Right lobe of liver (tissue), 6 donors: ENCODE data around the gene C1QTNF7. TPM values are rescaled to one million over a fixed set of nuclear protein-coding genes. Genes with fewer than 3 reads are reported as not detected.

Source experiments
- ATAC-seq, 4 donors: fragments of 200-7000 bp; cut with Tn5 transposase; one replicate each; pipeline ENCODE4 v1.9.1; 2020; ENCODE audit warnings: mild to moderate bottlenecking in 4 of 4, moderate library complexity in 4 of 4
- DNase-seq, 3 donors: peaks; one replicate each; pipeline ENCODE4 v3.0.0-alpha.2; 2020
- H3K27ac ChIP-seq, 3 donors: fragments of 200-600 bp; one replicate each; pipeline ENCODE4 v1.8.0; 2022
- H3K27me3 ChIP-seq, 2 donors: fragments of 200-600 bp; one replicate each; pipeline ENCODE4 v1.8.0; 2022
- H3K36me3 ChIP-seq, 4 donors: fragments of 200-600 bp; sonication (generic) in 1 of 4; one replicate each; pipeline versions ENCODE4 v1.5.1 to v1.8.0; 2017 to 2022; ENCODE audit warnings: control low read depth in 1 of 4
- H3K4me1 ChIP-seq, 4 donors: fragments of 200-600 bp; sonication (generic) in 1 of 4; one replicate each; pipeline versions ENCODE4 v1.5.1 to v1.8.0; 2017 to 2022; ENCODE audit warnings: control low read depth in 1 of 4
- H3K4me3 ChIP-seq, 3 donors: fragments of 200-600 bp; one replicate each; pipeline ENCODE4 v1.8.0; 2022
- H3K9me3 ChIP-seq, 4 donors: fragments of 200-600 bp; sonication (generic) in 1 of 4; one replicate each; pipeline versions ENCODE4 v1.5.1 to v1.8.0; 2017 to 2022; ENCODE audit warnings: control low read depth in 1 of 4
- CTCF ChIP-seq, 4 donors: fragments of 200-600 bp in 3 of 4; fragments of 450-650 bp in 1 of 4; IDR thresholded peaks; one replicate each; pipeline versions ENCODE4 v1.5.1 to v1.8.0; 2016 to 2022; ENCODE audit warnings: antibody characterized with exemption in 4 of 4, mild to moderate bottlenecking in 2 of 4
- POLR2A ChIP-seq: fragments of 450-650 bp; IDR thresholded peaks from one replicate; pipeline ENCODE4 v1.6.1; 2017; ENCODE audit warnings: antibody characterized with exemption, mild to moderate bottlenecking
- WGBS: methylation state at CpG from one replicate; pipeline ENCODE4 v1.1.6; 2018; ENCODE audit warnings: low coverage, low lambda C conversion rate; ENCODE audit not compliant: insufficient coverage; ENCODE audit errors: missing lambda C conversion rate; 5-methylcytosine and 5-hydroxymethylcytosine counted together
- intact Hi-C, 2 donors: fragments of 100-400 bp; cut with DNase I; formaldehyde crosslinking; loops; one replicate each; pipeline versions ENCODE4 v1.11.2 to v1.14.1; 2022
- total RNA-seq, 6 experiments: library from RNA; depleted of rRNA in 2 of 6; stranded (reverse); fragments of >200 nt in 2 of 6; fragmentation: NEBNext Ultra II Directional in 3 of 6; extraction: Animal tissue kit (Norgen Biotek cat#: 25700) in 3 of 6; gene quantifications; one replicate each; pipeline versions ENCODE4 v1.1.0 to v1.2.4, GENCODE V29; 2016 to 2023
- donor health status: DM: no; HTN: yes; CAD: no.
- donor health status: DM: no; HTN: no; CAD: no.
- donor health status: DM: no; HTN: no; CAD: no.
- donor health status: DM: no; HTN: yes; CAD: no.
- donor health status: DM: no; HTN: yes; CAD: no.

Gene C1QTNF7
- total RNA-seq, 6 experiments from 2014 or later = 0.15 to 1.2 (median 0.27) TPM

- Histone ChIP-seq H3K4me3 (no peak overlapping the region), H3K4me1 (no peaks in the 10 kb centered on the region), H3K9me3 (no peaks in the 10 kb centered on the region), H3K27me3 (no peaks in the 10 kb centered on the region), H3K27ac (no peak overlapping the region), H3K36me3 (no peaks in the 10 kb centered on the region)
- intact Hi-C loops = no loop called here
- ATAC-seq = no peak
- WGBS = 57% methylated on average over 2 of the region's 2 CpGs
- no peak for DNase-seq
- TF ChIP-seq CTCF (IDR thresholded peaks at IDR 0.05) = no peak
- no peak for TF ChIP-seq POLR2A
Measured at GRCh38 chr4:15443371-15444160, 15.7 kb downstream of the C1QTNF7 start.

GRCh38 chr4:15444276-15444675, 16.4 kb downstream of the C1QTNF7 start:
- ATAC-seq (no peak), DNase-seq (no peak)
- Histone ChIP-seq H3K9me3 (no peaks in the 10 kb centered on the region), H3K27me3 (no peaks in the 10 kb centered on the region), H3K27ac (no peak overlapping the region), H3K4me1 (no peaks in the 10 kb centered on the region), H3K4me3 (no peak overlapping the region), H3K36me3 (no peaks in the 10 kb centered on the region)
- WGBS = 86% methylated on average over 5 of the region's 7 CpGs
- intact Hi-C loops = no loop called here
- TF ChIP-seq POLR2A (no peak), CTCF (IDR thresholded peaks at IDR 0.05) (no peak)

- Histone ChIP-seq H3K27ac (no peak overlapping the region), H3K4me3 (no peak overlapping the region), H3K9me3 (no peaks in the 10 kb centered on the region), H3K4me1 (no peaks in the 10 kb centered on the region), H3K27me3 (no peaks in the 10 kb centered on the region), H3K36me3 (no peaks in the 10 kb centered on the region)
- intact Hi-C loops = no loop called here
- DNase-seq = no peak
- ATAC-seq = peak in 2 of 4 donors; percentile 43 to 52
- 43% methylated on average over 4 of the region's 4 CpGs for WGBS
- no peak for TF ChIP-seq POLR2A
- TF ChIP-seq CTCF (IDR thresholded peaks at IDR 0.05) = no peak
Measured at GRCh38 chr4:15444879-15445547, 17.2 kb downstream of the C1QTNF7 start.

GRCh38 chr4:15451181-15451865, 23.5 kb downstream of the C1QTNF7 start:
- H3K27me3 ChIP-seq = no peaks in the 10 kb centered on the region
- no peak overlapping the region for H3K4me3 ChIP-seq
- no peak for TF ChIP-seq POLR2A
- TF ChIP-seq CTCF (IDR thresholded peaks at IDR 0.05) = no peak
- intact Hi-C loops = loop anchor here in 1 of 2 donors (10.0 kb wide), 1 partner anchor 217 kb away; no protein-coding TSS in a partner anchor
- H3K27ac ChIP-seq = no peak overlapping the region
- peaks cover 0 to 11% (median 2%) of the 10 kb centered on the region in 4 donors for H3K4me1 ChIP-seq
- no peaks in the 10 kb centered on the region for H3K9me3 ChIP-seq
- ATAC-seq (peak; percentile 26 to 50 (median 46)), DNase-seq (no peak)
- no peaks in the 10 kb centered on the region for H3K36me3 ChIP-seq
- 67% methylated on average over 1 of the region's 1 CpG for WGBS
